Breast epithelium (tissue), 3 donors: ENCODE results near the gene EIF3J.
A peak's percentile ranks its signal among the peaks of the same experiment; 100 is the strongest.

ENCODE experiments used
- CTCF ChIP-seq, 3 donors: fragments of 450-650 bp; IDR thresholded peaks; one replicate each; pipeline ENCODE4 v1.5.1; 2016 to 2017; ENCODE audit warnings: antibody characterized with exemption in 3 of 3, mild to moderate bottlenecking in 3 of 3, moderate library complexity in 3 of 3
- POLR2A ChIP-seq: fragments of 450-650 bp; IDR thresholded peaks from one replicate; pipeline ENCODE4 v1.6.1; 2016; ENCODE audit warnings: antibody characterized with exemption, mild to moderate bottlenecking, moderate library complexity
- POLR2AphosphoS5 ChIP-seq, 3 donors: sonication (generic); formaldehyde crosslinking; IDR thresholded peaks; one replicate each; pipeline ENCODE4 v1.6.1; 2017; ENCODE audit warnings: antibody characterized with exemption in 3 of 3

- TF ChIP-seq CTCF (IDR thresholded peaks at IDR 0.05) (peak in 1 of 3 donors; percentile 10), POLR2A (no peak), POLR2AphosphoS5 (IDR thresholded peaks at IDR 0.05) (no peak)
Measured at GRCh38 chr15:44537735-44538240, 841 bp downstream of the EIF3J start.
